K562 (cell line): ENCODE results near the gene FBXO36. TPM values are rescaled to one million over a fixed set of nuclear protein-coding genes. Genes with fewer than 3 reads are reported as not detected.

Experiments used
- ATAC-seq: fragments of 200-7000 bp; cut with Tn5 transposase; 3 replicates; pipeline ENCODE4 v1.9.1; 2020; ENCODE audit warnings: moderate library complexity
- BruUV-seq: library from RNA; stranded (reverse); fragments of 400-500 nt; replicated peaks from 2 replicates; lab custom pipeline; 2021; lab: Mats Ljungman, UMichigan
- CTCF ChIA-PET: fragments of 300-600 bp; formaldehyde crosslinking; extraction: SDS; loops from one replicate; lab custom pipeline; 2021; ENCODE audit warnings: low intra/inter-chr PET ratio; lab: Yijun Ruan, JAX
- POLR2A ChIA-PET: fragments of 300-600, 350-650 bp; sonication (Branson Sonifier 250); formaldehyde crosslinking; extraction: SDS; loops from one replicate; lab custom pipeline; 2021; ENCODE audit warnings: antibody characterized with exemption, inconsistent platforms; lab: Yijun Ruan, JAX
- DNase-seq, 4 experiments: peaks; one replicate each; pipeline versions ENCODE4 v3.0.0 to v3.0.0-alpha.2; 2011 to 2018; ENCODE audit warnings: low spot score in 3 of 4, mixed read lengths in 3 of 4; ENCODE audit errors: extremely low read depth in 1 of 4
- FAIRE-seq: peaks from 2 replicates; lab custom pipeline; 2011; peaks lifted over from hg19 to GRCh38; lab: Jason Lieb, UNC
- H2AFZ ChIP-seq: 2 replicates; pipeline ENCODE4 v1.6.0; 2011; ENCODE audit warnings: low read depth, low read length, control low read depth, inconsistent platforms
- H3K27ac ChIP-seq: fragments of 200-600 bp; 3 replicates; pipeline ENCODE4 v1.8.0; 2011; ENCODE audit warnings: low read depth, mild to moderate bottlenecking, control low read depth, inconsistent platforms, low read length, moderate library complexity, mixed read lengths; ENCODE audit errors: extremely low read depth
- H3K27me3 ChIP-seq, 2 experiments: fragments of 300-600 bp in 1 of 2; 2 replicates in 1 of 2; 3 replicates in 1 of 2; pipeline versions ENCODE4 v1.6.0 to v1.8.0; 2011; ENCODE audit warnings: inconsistent platforms in 2 of 2, low read length in 2 of 2, mild to moderate bottlenecking in 1 of 2, mixed read lengths in 1 of 2, moderate library complexity in 1 of 2; ENCODE audit not compliant: control insufficient read depth in 2 of 2, insufficient read depth in 2 of 2
- H3K36me3 ChIP-seq: fragments of 300-600 bp; 3 replicates; pipeline ENCODE4 v1.8.0; 2011; ENCODE audit warnings: mild to moderate bottlenecking, low read length, inconsistent platforms; ENCODE audit not compliant: control insufficient read depth, insufficient read depth
- H3K4me1 ChIP-seq, 2 experiments: fragments of 200-600 bp in 1 of 2; replicated peaks in 1 of 2; 2 replicates in 1 of 2; 3 replicates in 1 of 2; pipeline versions ENCODE4 v1.5.1 to v1.8.0; 2011; ENCODE audit warnings: inconsistent platforms in 2 of 2, low read length in 2 of 2, mild to moderate bottlenecking in 1 of 2, mixed read lengths in 1 of 2, moderate library complexity in 1 of 2; ENCODE audit not compliant: control insufficient read depth in 2 of 2, insufficient read depth in 2 of 2
- H3K4me2 ChIP-seq: 2 replicates; pipeline ENCODE4 v1.6.1; 2011; ENCODE audit warnings: low read length, control low read depth, inconsistent platforms, mixed read lengths; ENCODE audit not compliant: insufficient read depth
- H3K4me3 ChIP-seq: fragments of 200-600 bp; sonication (generic), shearing (Covaris generic); 2 replicates; pipeline ENCODE4 v1.5.1; 2016; ENCODE audit warnings: control low read depth, inconsistent platforms
- H3K79me2 ChIP-seq: fragments of 200-600 bp; 3 replicates; pipeline ENCODE4 v1.8.0; 2011; ENCODE audit warnings: low read length, inconsistent platforms; ENCODE audit not compliant: control insufficient read depth, insufficient read depth
- H3K9ac ChIP-seq, 2 experiments: 2 replicates each; pipeline versions ENCODE4 v1.6.0 to v1.6.1; 2011; ENCODE audit warnings: low read depth in 2 of 2, low read length in 2 of 2, control low read depth in 1 of 2, inconsistent platforms in 1 of 2, mild to moderate bottlenecking in 1 of 2, mixed read lengths in 1 of 2; ENCODE audit not compliant: insufficient read depth in 1 of 2
- H3K9me1 ChIP-seq: one replicate; pipeline ENCODE4 v1.6.0; 2011; ENCODE audit warnings: inconsistent platforms, mild to moderate bottlenecking, low read length, moderate library complexity; ENCODE audit not compliant: control insufficient read depth, insufficient read depth
- H3K9me3 ChIP-seq: replicated peaks from 2 replicates; pipeline ENCODE4 v1.5.1; 2011; ENCODE audit warnings: low read depth, low read length, inconsistent platforms; ENCODE audit not compliant: control insufficient read depth, insufficient read depth
- H4K20me1 ChIP-seq: replicated peaks from 2 replicates; pipeline ENCODE4 v1.6.1; 2011; ENCODE audit warnings: low read length, inconsistent platforms, mixed read lengths; ENCODE audit not compliant: control insufficient read depth, insufficient read depth
- CTBP1 ChIP-seq: fragments of 450-650 bp; IDR thresholded peaks from 2 replicates; pipeline ENCODE4 v1.6.1; 2016; ENCODE audit warnings: borderline replicate concordance
- EP300 ChIP-seq: IDR thresholded peaks from 2 replicates; pipeline ENCODE4 v1.6.1; 2012; ENCODE audit warnings: low read length, improper control_type of control experiment
- FOXA3 ChIP-seq, 2 experiments: fragments of 450-650 bp in 1 of 2; sonication (generic) in 1 of 2; formaldehyde crosslinking; IDR thresholded peaks in 1 of 2; conservative IDR thresholded peaks in 1 of 2; 2 replicates each; pipeline versions ENCODE4 v1.4.0 to v1.8.0; 2020 to 2022; ENCODE audit warnings: mild to moderate bottlenecking in 2 of 2, missing genetic modification reagents in 1 of 2
- FOXK1 ChIP-seq: sonication (generic); formaldehyde crosslinking; IDR thresholded peaks from 2 replicates; pipeline ENCODE4 v1.8.0; 2022; ENCODE audit warnings: missing genetic modification reagents, mild to moderate bottlenecking, borderline replicate concordance
- FOXM1 ChIP-seq, 2 experiments: fragments of 450-650 bp in 1 of 2; sonication (generic) in 1 of 2; formaldehyde crosslinking in 1 of 2; IDR thresholded peaks; 2 replicates each; pipeline versions ENCODE4 v1.6.1 to v1.9.0; 2017 to 2022; ENCODE audit warnings: low read depth in 2 of 2, mild to moderate bottlenecking in 2 of 2, missing genetic modification reagents in 1 of 2, moderate library complexity in 1 of 2
- KDM5B ChIP-seq: fragments of 200-600 bp; sonication (generic); IDR thresholded peaks from 2 replicates; pipeline ENCODE4 v1.6.1; 2012; ENCODE audit warnings: low read depth, mild to moderate bottlenecking, moderate library complexity, low read length, control low read depth, inconsistent platforms; ENCODE audit not compliant: insufficient replicate concordance
- L3MBTL2 ChIP-seq: fragments of 450-650 bp; IDR thresholded peaks from 2 replicates; pipeline ENCODE4 v1.6.1; 2016; ENCODE audit warnings: mild to moderate bottlenecking, moderate library complexity
- NBN ChIP-seq: fragments of 450-650 bp; IDR thresholded peaks from 2 replicates; pipeline ENCODE4 v1.6.1; 2016; ENCODE audit warnings: low read depth, mild to moderate bottlenecking
- NR2C1 ChIP-seq, 2 experiments: fragments of 450-650 bp; IDR thresholded peaks; 2 replicates each; pipeline ENCODE4 v1.6.1; 2017; ENCODE audit warnings: mild to moderate bottlenecking in 2 of 2, antibody characterized with exemption in 1 of 2, inconsistent platforms in 1 of 2, missing compliant biosample characterization in 1 of 2, missing genetic modification characterization in 1 of 2
- TAL1 ChIP-seq: fragments of 450-650 bp; IDR thresholded peaks from 2 replicates; pipeline ENCODE4 v1.6.1; 2016; ENCODE audit warnings: mild to moderate bottlenecking
- TEAD4 ChIP-seq, 2 experiments: sonication (generic) in 1 of 2; formaldehyde crosslinking in 1 of 2; IDR thresholded peaks; 2 replicates each; pipeline versions ENCODE4 v1.6.1 to v1.8.0; 2012 to 2022; ENCODE audit warnings: borderline replicate concordance in 1 of 2, inconsistent platforms in 1 of 2, low read length in 1 of 2, mild to moderate bottlenecking in 1 of 2, missing genetic modification reagents in 1 of 2
- TFE3 ChIP-seq: fragments of 450-650 bp; formaldehyde crosslinking; IDR thresholded peaks from 2 replicates; pipeline ENCODE4 v1.4.0; 2020; ENCODE audit warnings: mild to moderate bottlenecking, mixed read lengths
- THRA ChIP-seq: fragments of 450-650 bp; IDR thresholded peaks from 2 replicates; pipeline ENCODE4 v1.6.1; 2017; ENCODE audit warnings: mild to moderate bottlenecking, moderate library complexity
- ZBTB11 ChIP-seq, 3 experiments: fragments of 200-800 bp in 1 of 3; fragments of 250-450 bp in 1 of 3; fragments of 450-650 bp in 1 of 3; sonication (Bioruptor Pico) in 1 of 3; sonication (Bioruptor generic) in 1 of 3; formaldehyde crosslinking in 1 of 3; IDR thresholded peaks; 2 replicates each; pipeline versions ENCODE4 v1.6.1 to v1.8.0; 2016 to 2022; ENCODE audit warnings: mild to moderate bottlenecking in 2 of 3, missing genetic modification characterization in 2 of 3, missing compliant biosample characterization in 1 of 3, moderate library complexity in 1 of 3
- WGBS: fragments of 100-300 bp; shearing (Covaris generic); methylation state at CpG from one replicate; pipeline ENCODE4 v1.1.6; 2016; ENCODE audit warnings: low coverage, mixed read lengths; ENCODE audit not compliant: insufficient coverage; ENCODE audit errors: missing lambda C conversion rate; 5-methylcytosine and 5-hydroxymethylcytosine counted together
- in situ Hi-C: fragments of 300-500 bp; cut with MboI; formaldehyde crosslinking; loops from 4 replicates; pipeline ENCODE4 v1.15.0; 2018; ENCODE audit warnings: inconsistent platforms, mixed read lengths
- intact Hi-C: fragments of 100-400 bp; cut with micrococcal nuclease; formaldehyde crosslinking; loops from 2 replicates; pipeline ENCODE4 v1.14.2; 2022
- polyA plus RNA-seq, 8 experiments: library from polyadenylated mRNA; depleted of rRNA in 4 of 8; stranded (reverse) in 5 of 8; unstranded in 3 of 8; fragments of >200 nt; fragmentation: Nextera tagmentation in 2 of 8; fragmentation: Illumina TruSeq in 1 of 8; extraction: Ambion mirVana in 2 of 8; extraction: Trizol in 1 of 8; gene quantifications; 2 replicates each; pipeline versions ENCODE4 v1.2.1 to v1.2.3, GENCODE V29; 2011 to 2014; ENCODE audit warnings: inconsistent platforms in 1 of 8, missing spikeins in 1 of 8
- total RNA-seq, 7 experiments: library from RNA; depleted of rRNA in 6 of 7; stranded (reverse); fragments of >200 nt in 6 of 7; fragmentation: Illumina TruSeq in 2 of 7; extraction: Trizol in 2 of 7; gene quantifications; 2 replicates each; pipeline versions ENCODE4 v1.2.1 to v1.2.3, GENCODE V29; 2011 to 2021; ENCODE audit warnings: low replicate concordance in 1 of 7

The FBXO36 gene
- total and polyA plus RNA-seq, 9 of the 15 experiments (the other 6 are each of a cell fraction or from before 2014, with no cell fraction given), result 0.40 to 0.91 (median 0.58) TPM

- Histone ChIP-seq H3K4me3 (no peak overlapping the region), H3K27me3 (no peaks in the 10 kb centered on the region), H3K9ac (0 out of 4 replicates have a peak overlapping the region, but pooled peaks of 1 of the 2 experiments have one; percentile 30), H4K20me1 (no peaks in the 10 kb centered on the region), H3K9me3 (no peaks in the 10 kb centered on the region), H2AFZ (peak overlapping the region; percentile 63), H3K79me2 (no peaks in the 10 kb centered on the region), H3K36me3 (no peaks in the 10 kb centered on the region), H3K4me1 (peaks cover 0 to 32% of the 10 kb centered on the region in 2 experiments; a peak in 3 of 5 replicates), H3K9me1 (no peaks in the 10 kb centered on the region), H3K27ac (peak overlapping the region; percentile 54; the same call in 1 of the 3 replicates), H3K4me2 (peak overlapping the region; percentile 55)
- no TSS peak for BruUV-seq
- in situ Hi-C loops (loop anchor here (25.0 kb wide), 1 partner anchor 802 kb away; no protein-coding TSS in a partner anchor), intact Hi-C loops (loop anchor here (5.0 kb wide), 1 partner anchor 592 kb away; no protein-coding TSS in a partner anchor)
- peak; percentile 81 for ATAC-seq
- DNase-seq, result peak; percentile 14 to 82 (median 38)
- POLR2A ChIA-PET, result no interaction called here
- peak; percentile 92 for FAIRE-seq
- CTCF ChIA-PET, result no interaction called here
- 3% methylated on average over 4 of the region's 6 CpGs for WGBS
- TF ChIP-seq NR2C1 (IDR thresholded peaks at IDR 0.05) (no peak), NR2C1 (tag; IDR thresholded peaks at IDR 0.05) (no peak), CTBP1 (peak; percentile 50; the same call in 1 of the 2 replicates), FOXK1 (CRISPR knock-in tag) (no peak), FOXA3 (CRISPR knock-in tag; conservative IDR thresholded peaks at IDR 0.05 in 1 of 2, IDR thresholded peaks at IDR 0.05 in 1 of 2) (no peak), L3MBTL2 (peak; percentile 48), ZBTB11 (CRISPR knock-in tag; IDR thresholded peaks at IDR 0.05) (no peak), FOXM1 (IDR thresholded peaks at IDR 0.05; ENCODE audit: low read depth) (0 out of 2 replicates have a peak, but pooled peaks have one; percentile 37), FOXM1 (CRISPR knock-in tag; IDR thresholded peaks at IDR 0.05; ENCODE audit: low read depth) (no peak), TFE3 (no peak), KDM5B (no peak), TAL1 (peak; percentile 85), THRA (no peak), NBN (no peak), EP300 (peak; percentile 78), TEAD4 (IDR thresholded peaks at IDR 0.05; ENCODE audit: low read length) (peak; percentile 91), TEAD4 (CRISPR knock-in tag; IDR thresholded peaks at IDR 0.05; ENCODE audit: borderline replicate concordance) (no peak)
Observed at GRCh38 chr2:230010501-230010900, 88.2 kb downstream of the FBXO36 start.
